ENCODE measurements around the gene ATRNL1. TPM values are rescaled to one million over a fixed set of nuclear protein-coding genes. Genes with fewer than 3 reads are reported as not detected.

Gene ATRNL1
- polyA plus RNA-seq, 2 of the 4 experiments (the other 2 are of a cell fraction): 0.13 to 0.34 TPM

- H3K27ac ChIP-seq: no peak overlapping the region
- WGBS (ENCODE audit: missing lambda C conversion rate): 46% methylated on average over 3 of the region's 3 CpGs
- H3K9me3 ChIP-seq: no peaks in the 10 kb centered on the region
- H3K4me1 ChIP-seq: 0 out of 3 replicates have a peak, but pooled peaks cover 3% of the 10 kb centered on the region
- ATAC-seq (peak; percentile 30 to 38; a peak in 1 of 6 replicates), FAIRE-seq (no peak), DNase-seq (ENCODE audit: low read depth in 1 of 2, low spot score in 1 of 2) (peak in 1 of 2 experiments; percentile 4)
- TF ChIP-seq HOXA7 (CRISPR knock-in tag; IDR thresholded peaks at IDR 0.05) (no peak), SMC3 (IDR thresholded peaks at IDR 0.05) (peak; percentile 48; the same call in 1 of the 3 replicates), RAD21 (conservative IDR thresholded peaks at IDR 0.05 in 1 of 2, IDR thresholded peaks at IDR 0.05 in 1 of 2) (peak; percentile 41 to 56; a peak in 4 of 5 replicates), CTCF (IDR thresholded peaks at IDR 0.05) (peak; percentile 32; the same call in 1 of the 3 replicates)
- no peak overlapping the region for H3K4me2 ChIP-seq
- ChIA-PET CTCF (interaction anchor here (0.6 kb wide), 1 partner anchor 20 kb away, joined by 3 read pairs; no protein-coding TSS in a partner anchor), POLR2A (no interaction called here)
- H3K4me3 ChIP-seq: no peak overlapping the region
These were observed 736.5 kb downstream of the ATRNL1 start for GRCh38 chr10:115829521-115830205.

- no peak for FAIRE-seq
- H3K4me3 ChIP-seq: no peak overlapping the region
These were observed 737.3 kb downstream of the ATRNL1 start for GRCh38 chr10:115830265-115830970.

DNA sequence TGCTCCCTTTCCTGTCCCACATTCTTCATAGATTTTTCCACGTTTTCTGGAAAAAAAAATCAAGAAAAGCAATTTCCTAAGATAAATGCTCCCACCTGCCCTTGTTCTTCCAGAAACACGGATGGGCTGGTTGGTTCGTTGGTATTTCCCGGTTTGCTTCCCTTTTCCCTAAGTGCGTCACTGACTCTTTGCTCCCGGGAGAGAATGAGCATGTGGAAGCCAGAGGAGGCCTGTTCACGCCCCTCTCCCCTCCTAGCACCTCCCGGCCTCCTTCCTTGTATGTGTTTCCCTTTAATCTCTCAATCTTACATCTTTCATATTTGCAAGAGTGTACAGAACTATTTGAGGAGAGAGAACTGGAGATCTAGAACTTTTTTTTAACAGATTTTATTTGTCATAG lies 737.9 kb downstream of the ATRNL1 start:
- DNase-seq (ENCODE audit: low read depth in 1 of 2, low spot score in 1 of 2) (no peak), ATAC-seq (no peak), FAIRE-seq (no peak)
- ChIA-PET POLR2A (no interaction called here), CTCF (no interaction called here)
- H3K4me2 ChIP-seq: no peak overlapping the region
- no peak overlapping the region for H3K4me3 ChIP-seq
- TF ChIP-seq NR3C1 (IDR thresholded peaks at IDR 0.05) (no peak), EHF (CRISPR knock-in tag; IDR thresholded peaks at IDR 0.05) (no peak), ZSCAN20 (CRISPR knock-in tag; IDR thresholded peaks at IDR 0.05) (no peak), CTCF (IDR thresholded peaks at IDR 0.05) (no peak), NPAS2 (CRISPR knock-in tag; IDR thresholded peaks at IDR 0.05; ENCODE audit: borderline replicate concordance) (no peak), HEYL (CRISPR knock-in tag; IDR thresholded peaks at IDR 0.05) (no peak), EHMT2 (IDR thresholded peaks at IDR 0.05; ENCODE audit: low read depth) (no peak), MYC (IDR thresholded peaks at IDR 0.05; ENCODE audit: borderline replicate concordance, low read length) (no peak), RARB (CRISPR knock-in tag; IDR thresholded peaks at IDR 0.05) (no peak), RAD21 (conservative IDR thresholded peaks at IDR 0.05 in 1 of 2, IDR thresholded peaks at IDR 0.05 in 1 of 2) (no peak)
- TF ChIP-seq, protein P1, sequence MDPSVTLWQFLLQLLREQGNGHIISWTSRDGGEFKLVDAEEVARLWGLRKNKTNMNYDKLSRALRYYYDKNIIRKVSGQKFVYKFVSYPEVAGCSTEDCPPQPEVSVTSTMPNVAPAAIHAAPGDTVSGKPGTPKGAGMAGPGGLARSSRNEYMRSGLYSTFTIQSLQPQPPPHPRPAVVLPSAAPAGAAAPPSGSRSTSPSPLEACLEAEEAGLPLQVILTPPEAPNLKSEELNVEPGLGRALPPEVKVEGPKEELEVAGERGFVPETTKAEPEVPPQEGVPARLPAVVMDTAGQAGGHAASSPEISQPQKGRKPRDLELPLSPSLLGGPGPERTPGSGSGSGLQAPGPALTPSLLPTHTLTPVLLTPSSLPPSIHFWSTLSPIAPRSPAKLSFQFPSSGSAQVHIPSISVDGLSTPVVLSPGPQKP (IDR thresholded peaks at IDR 0.05; ENCODE audit: low read depth, low read length): no peak
- WGBS (ENCODE audit: missing lambda C conversion rate): 51% methylated on average over 8 of the region's 8 CpGs
- H3K27ac ChIP-seq: no peak overlapping the region
- H3K4me1 ChIP-seq: 0 out of 3 replicates have a peak, but pooled peaks cover 3% of the 10 kb centered on the region
- no peaks in the 10 kb centered on the region for H3K9me3 ChIP-seq

More at GRCh38 chr10:115830265-115830970, 737.3 kb downstream of the ATRNL1 start:
- Histone ChIP-seq H3K9me3 (no peaks in the 10 kb centered on the region), H3K4me1 (0 out of 3 replicates have a peak, but pooled peaks cover 3% of the 10 kb centered on the region), H3K27ac (no peak overlapping the region), H3K4me2 (no peak overlapping the region)
- TF ChIP-seq HOXB13 (CRISPR knock-in tag; IDR thresholded peaks at IDR 0.05; ENCODE audit: low read depth) (no peak), MAFK (IDR thresholded peaks at IDR 0.05; ENCODE audit: partially characterized antibody) (no peak), CHD4 (IDR thresholded peaks at IDR 0.05; ENCODE audit: borderline replicate concordance) (no peak), SREBF2 (IDR thresholded peaks at IDR 0.05) (no peak), MAZ (IDR thresholded peaks at IDR 0.05; ENCODE audit: borderline replicate concordance, low read depth, low read length) (no peak), ZNF302 (CRISPR knock-in tag; IDR thresholded peaks at IDR 0.05) (no peak), CBX8 (IDR thresholded peaks at IDR 0.05) (no peak), FOXS1 (CRISPR knock-in tag; IDR thresholded peaks at IDR 0.05) (no peak), ZC3H11A (IDR thresholded peaks at IDR 0.05) (no peak), RNF2 (IDR thresholded peaks at IDR 0.05; ENCODE audit: borderline replicate concordance, low read depth) (no peak), RFX5 (IDR thresholded peaks at IDR 0.05) (no peak), FOSB (CRISPR knock-in tag; IDR thresholded peaks at IDR 0.05) (no peak), HOXA7 (CRISPR knock-in tag; IDR thresholded peaks at IDR 0.05) (no peak)
- DNase-seq (ENCODE audit: low read depth in 1 of 2, low spot score in 1 of 2): no peak
- WGBS (ENCODE audit: missing lambda C conversion rate): 51% methylated on average over 3 of the region's 3 CpGs
- CTCF ChIA-PET: no interaction called here
- POLR2A ChIA-PET: no interaction called here
- no peak for ATAC-seq

Data from A549 (cell line).